HG02763 (cell line): ENCODE measurements around the gene LIAS.
"Not testable (repeated sequence)": the region's sequence is repeated elsewhere in the genome, so short reads cannot be mapped to it uniquely, and the experiment has no call there.

ENCODE experiments used
- ATAC-seq: cut with Tn5 transposase; IDR thresholded peaks from one replicate; pipeline ENCODE4 v1.9.1; 2021; ENCODE audit warnings: mild to moderate bottlenecking, moderate library complexity; ENCODE audit not compliant: unreplicated experiment

The LIAS gene

GRCh38 chr4:39495446-39496213 is 36.8 kb downstream of the LIAS start:
- ATAC-seq = no peak

DNA sequence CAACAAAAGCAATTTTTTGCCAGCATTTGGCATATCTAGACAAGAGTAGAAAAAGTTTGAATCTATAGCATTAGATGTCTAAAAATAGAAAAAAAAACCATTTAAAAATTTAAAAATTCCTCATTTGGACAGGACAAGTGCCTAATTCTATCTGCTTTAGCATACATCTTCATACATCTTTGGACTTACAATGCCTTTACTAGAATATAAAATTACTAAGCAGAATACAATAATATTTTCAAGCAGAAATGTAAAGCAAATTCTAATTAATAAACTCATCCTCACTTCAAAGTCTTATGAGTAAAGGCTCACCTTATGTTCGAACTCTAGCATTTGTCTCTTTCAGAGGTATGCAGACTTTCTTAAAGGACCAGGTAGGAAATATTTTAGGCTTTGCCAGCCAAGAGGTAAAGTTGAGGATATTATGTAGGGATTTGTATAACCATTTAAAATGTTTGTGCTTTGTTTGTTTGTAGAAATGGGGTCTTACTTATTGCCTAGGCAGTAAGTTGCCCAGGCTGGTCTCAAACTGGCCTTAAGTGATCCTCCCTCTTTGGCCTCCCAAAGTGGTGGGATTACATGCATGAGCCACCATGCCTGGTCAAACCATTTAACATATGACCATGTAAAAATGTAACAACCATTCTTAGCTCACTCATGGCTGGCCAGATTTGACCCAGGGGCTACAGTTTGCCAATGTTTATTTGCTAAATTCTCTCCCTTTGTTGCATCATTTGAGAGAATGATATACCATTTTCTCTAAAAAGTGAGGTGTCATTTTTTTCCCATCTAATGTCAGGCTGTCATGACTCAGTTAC is 39.3 kb downstream of the LIAS start:
- ATAC-seq = no peak

DNA sequence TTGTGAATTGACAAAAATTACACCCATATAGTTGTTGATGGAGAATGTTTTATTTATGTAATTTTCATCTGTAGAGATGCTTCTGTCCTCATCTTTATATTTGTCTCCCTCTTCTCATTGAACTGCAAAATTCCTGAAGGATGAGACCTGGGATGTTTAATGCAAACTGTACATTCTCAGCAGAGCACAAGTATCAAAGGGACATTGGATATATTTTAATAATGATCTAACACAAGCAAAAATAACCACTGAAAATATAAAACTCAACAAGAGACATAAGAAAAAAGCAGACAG is 39.8 kb downstream of the LIAS start:
- ATAC-seq = no peak

GRCh38 chr4:39502019-39502663 is 43.3 kb downstream of the LIAS start:
- no peak for ATAC-seq

DNA sequence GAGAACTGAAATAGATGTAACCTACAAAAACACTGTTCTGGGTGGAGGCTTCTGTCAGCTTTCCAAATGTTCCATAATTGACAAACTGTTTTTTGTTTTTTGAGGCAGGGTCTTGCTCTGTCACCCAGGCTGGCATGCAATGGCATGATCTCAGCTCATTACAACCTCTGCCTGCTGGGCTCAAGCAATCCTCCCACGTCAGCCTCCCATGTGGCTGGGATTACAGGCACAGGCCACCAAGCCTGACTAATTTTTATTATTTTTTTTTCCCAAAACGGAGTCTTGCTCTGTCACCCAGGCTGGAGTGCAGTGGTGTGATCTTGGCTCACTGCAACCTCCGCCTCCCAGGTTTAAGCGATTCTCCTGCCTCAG is 43.8 kb downstream of the LIAS start:
- ATAC-seq = not testable (repeated sequence)

DNA sequence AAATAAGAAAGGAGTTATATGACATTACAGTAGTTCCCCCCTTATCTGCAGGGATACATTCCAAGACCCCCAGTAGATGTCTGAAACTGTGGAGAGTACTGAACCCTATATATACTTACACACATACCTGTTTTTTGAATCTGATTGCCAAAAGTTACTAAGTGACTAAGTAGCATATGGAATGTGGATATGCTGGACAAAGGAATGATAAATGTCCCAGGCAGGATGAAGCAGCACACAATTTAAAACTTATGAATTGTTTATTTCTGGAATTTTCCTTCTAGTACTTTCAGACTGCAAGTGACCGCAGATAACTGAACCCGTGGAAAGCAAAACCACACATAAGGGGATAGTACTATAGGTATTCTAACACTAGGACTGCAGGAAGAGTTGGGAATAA is 45.7 kb downstream of the LIAS start:
- no peak for ATAC-seq

DNA sequence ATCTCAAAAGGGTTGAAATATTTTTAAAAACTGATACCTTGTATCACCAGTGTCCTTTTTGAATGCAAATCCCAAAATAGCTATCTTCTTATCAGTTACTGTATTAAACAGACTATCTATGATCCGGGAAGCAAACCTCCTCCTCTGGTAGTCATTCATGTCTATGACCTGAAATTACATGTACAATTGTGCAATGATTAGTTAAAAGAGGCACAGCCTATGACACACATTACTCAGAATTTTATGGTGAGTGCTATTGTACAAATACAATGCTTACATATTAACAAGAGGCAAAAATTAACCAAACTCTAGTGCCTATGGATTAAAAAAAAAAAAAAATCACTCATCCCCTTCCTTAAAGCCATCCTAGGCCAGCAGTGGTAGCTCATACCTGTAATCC is 46.7 kb downstream of the LIAS start:
- no peak for ATAC-seq

DNA sequence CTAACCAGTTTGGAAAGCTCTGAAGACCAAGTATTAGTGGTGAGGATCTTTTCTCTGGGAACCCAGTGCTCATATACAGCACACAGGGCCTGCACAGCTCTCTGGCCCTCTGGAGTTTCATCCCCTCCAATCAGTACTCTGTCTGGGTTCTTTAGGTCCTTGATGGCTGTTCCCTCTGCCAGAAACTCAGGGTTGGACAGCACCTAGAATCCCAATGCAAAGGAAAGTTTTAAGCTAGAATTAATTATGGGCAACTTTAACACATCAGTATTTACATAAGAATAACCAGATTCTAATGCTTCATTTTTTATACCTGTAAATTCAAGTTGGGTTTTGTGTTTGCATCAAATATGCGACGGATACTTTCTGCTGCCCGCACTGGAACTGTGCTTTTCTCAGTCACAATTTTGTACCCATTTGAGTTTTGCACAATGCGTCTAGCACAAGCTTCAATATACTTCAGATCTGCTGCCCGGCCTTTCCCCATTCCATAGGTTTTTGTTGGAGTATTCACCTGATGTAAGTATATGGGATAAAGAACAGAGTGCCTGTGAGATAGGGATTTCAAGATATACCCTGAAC is 51.6 kb downstream of the LIAS start:
- no peak for ATAC-seq

DNA sequence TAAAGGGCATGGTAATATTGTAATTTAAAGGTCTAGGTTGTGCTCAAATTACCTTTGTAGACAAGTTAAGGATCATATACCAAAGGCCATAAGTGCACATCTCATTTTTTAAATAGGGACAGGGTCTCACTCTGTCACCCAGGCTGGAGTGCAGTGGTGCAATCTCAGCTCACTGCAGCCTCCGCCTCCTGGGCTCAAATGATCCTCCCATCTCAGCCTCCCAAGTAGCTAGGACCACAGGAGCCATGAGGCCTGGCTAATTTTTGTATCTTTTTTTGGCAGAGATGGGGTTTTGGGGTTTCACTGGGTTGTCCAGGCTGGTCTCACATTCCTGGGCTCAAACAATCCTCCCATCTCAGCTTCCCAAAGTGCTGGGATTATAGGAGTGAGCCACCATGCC is 55.4 kb downstream of the LIAS start:
- ATAC-seq = not testable (repeated sequence)

DNA sequence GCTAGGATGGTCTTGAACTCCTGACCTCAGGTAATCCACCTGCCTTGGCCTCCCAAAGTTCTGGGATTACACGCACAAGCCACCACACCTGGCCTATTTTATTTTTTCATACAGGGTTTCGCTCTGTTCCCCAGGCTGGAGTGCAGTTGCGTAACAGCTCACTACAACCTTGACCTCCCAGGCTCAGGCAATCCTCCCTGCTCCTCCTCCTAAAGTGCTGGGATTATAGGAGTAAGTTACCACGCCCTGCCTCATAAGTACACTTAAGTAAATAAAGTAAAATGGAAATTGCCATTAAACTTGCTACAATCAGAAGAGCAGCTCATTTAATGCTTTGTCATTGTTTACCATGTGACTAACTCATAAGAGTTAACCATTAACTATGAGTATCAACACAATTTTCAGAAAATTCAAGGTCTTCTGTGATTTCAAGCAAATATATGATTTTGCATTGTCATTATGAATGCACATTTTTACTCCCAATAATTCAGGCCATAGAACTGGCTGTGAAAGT is 56.1 kb downstream of the LIAS start:
- ATAC-seq = no peak

- ATAC-seq = not testable (repeated sequence)
Measured at GRCh38 chr4:39515669-39516401, 57.0 kb downstream of the LIAS start.

- ATAC-seq = no peak
Measured at GRCh38 chr4:39516407-39516966, 57.6 kb downstream of the LIAS start.

DNA sequence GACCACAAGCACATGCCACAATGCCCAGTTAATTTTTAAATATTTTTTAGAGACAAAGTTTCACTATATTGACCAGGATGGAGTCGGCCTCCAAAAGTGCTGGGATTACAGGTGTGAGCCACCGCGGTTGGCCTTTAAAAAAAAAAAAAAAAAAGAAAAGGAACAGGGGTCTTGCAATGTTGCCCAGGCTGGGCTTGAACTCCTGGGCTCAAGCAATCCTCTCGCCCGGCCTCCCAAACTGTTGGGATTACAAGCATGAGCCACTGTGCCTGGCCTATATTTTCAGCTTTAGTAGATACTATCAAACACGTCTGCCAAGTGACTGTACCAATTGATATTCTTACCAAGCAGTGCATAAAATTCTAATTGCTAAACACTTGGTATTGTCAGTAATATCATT is 59.6 kb downstream of the LIAS start:
- no peak for ATAC-seq

- ATAC-seq = no peak
Measured at GRCh38 chr4:39521253-39521919, 62.5 kb downstream of the LIAS start.

DNA sequence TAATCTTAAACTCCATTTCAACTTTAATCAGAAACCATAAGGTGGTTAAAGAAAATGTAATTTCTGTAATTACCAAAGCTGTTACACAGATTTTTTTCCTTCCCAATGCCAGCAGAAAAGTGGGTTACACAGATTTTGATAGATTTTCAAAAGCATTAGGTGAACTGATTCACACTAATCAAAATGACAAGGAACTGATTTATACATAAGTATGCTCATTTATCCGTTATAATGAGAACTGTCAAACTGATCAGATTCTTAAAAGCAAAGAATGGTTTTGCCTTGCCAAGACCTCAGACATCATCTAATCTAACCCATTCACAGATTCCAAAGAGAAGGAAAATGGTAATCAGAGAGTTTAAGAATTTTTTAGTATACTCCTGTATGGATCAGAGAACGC is 63.2 kb downstream of the LIAS start:
- no peak for ATAC-seq

DNA sequence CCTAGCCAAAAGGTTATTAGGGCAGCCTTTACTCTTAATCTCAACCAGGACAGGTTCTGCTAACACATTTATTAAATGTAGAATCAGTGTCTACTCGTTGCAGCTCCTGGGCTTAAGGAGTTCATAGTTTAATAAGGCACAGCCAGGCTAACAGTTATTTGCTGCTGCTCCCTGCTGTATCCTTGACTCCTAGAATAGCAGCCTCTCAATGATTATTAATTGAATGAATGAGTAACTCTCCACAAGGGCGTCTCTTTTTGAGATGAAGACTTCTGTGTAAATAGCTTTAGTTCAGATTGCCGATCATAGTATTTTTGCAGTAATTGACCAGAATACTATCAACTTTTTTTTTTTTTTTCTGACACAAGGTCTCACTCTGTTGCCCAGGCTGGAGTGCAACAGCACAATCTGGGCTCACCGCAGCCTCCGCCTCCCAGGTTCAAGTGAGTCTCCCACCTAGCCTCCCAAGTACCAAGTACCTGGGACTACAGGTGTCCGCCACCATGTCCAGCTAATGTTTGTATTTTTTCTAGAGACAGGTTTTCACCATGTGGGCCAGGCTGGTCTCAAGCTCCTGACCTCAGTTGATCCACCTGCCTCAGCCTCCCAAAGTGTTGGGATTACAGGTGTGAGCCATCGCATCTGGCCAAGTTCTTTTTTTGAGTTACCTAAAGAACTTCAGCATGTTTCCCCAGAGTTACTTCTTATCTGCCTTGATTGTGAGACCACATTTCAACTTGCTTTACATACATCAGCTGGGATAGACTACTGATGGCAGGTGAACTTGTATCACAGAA is 65.5 kb downstream of the LIAS start:
- no peak for ATAC-seq

DNA sequence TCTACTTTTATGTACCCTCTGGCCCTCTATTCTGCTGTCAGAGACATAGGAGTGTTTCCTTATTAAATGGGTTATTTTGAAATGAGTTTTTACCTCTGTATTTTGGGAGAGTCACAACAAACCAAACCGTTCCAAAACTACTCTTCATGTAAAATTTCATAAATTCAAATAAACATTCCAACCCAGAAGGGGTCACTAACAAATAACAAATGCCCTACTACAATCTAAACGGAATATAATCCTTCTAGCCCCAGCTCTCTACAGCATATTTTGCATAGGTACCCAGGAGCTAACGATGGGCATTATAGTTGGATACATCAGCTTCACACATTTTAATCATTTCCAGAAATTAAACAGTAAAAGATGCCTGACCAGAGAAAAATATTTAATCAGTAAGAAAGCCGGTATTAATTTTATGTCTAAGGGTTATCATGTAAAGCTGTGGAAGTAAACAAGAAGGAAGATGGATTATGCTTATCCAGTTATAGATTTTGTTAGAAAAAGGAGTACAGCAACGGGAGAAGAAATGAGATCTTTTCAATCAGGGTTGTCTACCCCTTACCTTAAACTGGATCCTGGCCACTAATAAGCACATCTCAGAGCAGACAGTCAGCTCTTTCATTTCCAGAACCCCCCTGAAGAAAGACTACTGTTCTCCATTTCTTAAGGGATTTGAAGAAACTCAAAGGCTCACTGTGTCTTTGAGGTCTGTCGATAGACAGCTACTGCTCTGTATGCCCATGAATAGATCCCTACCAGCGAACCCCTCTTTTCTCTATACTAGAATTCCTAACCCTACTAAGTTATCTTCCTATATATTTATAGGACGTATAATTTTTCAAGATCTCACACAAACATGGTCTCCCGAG is 67.2 kb downstream of the LIAS start:
- no peak for ATAC-seq

DNA sequence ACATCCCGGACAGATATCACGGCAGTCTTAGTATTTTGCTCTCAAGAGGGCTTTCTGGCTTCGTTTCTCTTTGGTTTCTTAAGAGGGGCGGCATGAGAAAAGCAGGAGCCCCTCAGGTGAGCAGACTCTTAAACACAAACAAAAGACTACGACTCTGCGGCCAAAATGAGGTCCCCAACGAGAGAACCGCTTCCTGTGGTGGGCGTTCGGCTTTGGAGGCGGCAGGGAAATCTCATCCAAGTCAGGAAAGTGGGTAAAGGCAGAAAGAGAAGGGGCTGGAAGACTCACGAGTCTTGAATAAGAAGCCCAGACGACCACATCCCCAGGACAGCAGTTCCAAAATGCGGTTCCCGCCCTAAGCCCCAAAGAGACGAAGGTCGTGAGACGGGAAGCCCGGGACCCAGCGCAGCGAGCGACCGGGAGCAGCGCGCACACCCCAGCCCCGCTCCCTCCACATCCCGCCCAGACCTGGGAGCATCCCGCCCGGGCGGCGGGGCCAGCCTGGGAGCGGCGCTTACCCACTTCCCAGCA is 68.0 kb downstream of the LIAS start:
- no peak for ATAC-seq
